Spinal cord (tissue), 10 donors: ENCODE measurements around the gene INO80E. TPM values are rescaled to one million over a fixed set of nuclear protein-coding genes. Genes with fewer than 3 reads are reported as not detected.
A peak's percentile ranks its signal among the peaks of the same experiment; 100 is the strongest.
"Not testable (repeated sequence)": the region's sequence is repeated elsewhere in the genome, so short reads cannot be mapped to it uniquely, and the experiment has no call there.

Experiments used
- DNase-seq, 6 donors: peaks; one replicate each; pipeline versions ENCODE4 v3.0.0 to v3.0.0-alpha.2; 2013 to 2015; ENCODE audit warnings: low spot score in 6 of 6, low read depth in 4 of 6
- H3K27ac ChIP-seq: one replicate; pipeline ENCODE4 v1.5.1; 2013; ENCODE audit warnings: low read depth, low read length, control low read depth
- H3K27me3 ChIP-seq: one replicate; pipeline ENCODE4 v1.6.1; 2013; ENCODE audit warnings: low read length; ENCODE audit not compliant: control insufficient read depth, insufficient read depth
- H3K36me3 ChIP-seq: one replicate; pipeline ENCODE4 v1.6.1; 2013; ENCODE audit warnings: low read length; ENCODE audit not compliant: control insufficient read depth, insufficient read depth
- H3K4me1 ChIP-seq: one replicate; pipeline ENCODE4 v1.6.1; 2013; ENCODE audit warnings: low read length; ENCODE audit not compliant: control insufficient read depth, insufficient read depth
- H3K4me3 ChIP-seq: one replicate; pipeline ENCODE4 v1.5.1; 2013; ENCODE audit warnings: low read depth, low read length, control low read depth
- H3K9me3 ChIP-seq: one replicate; pipeline ENCODE4 v1.6.1; 2013; ENCODE audit warnings: low read length; ENCODE audit not compliant: control insufficient read depth, insufficient read depth
- WGBS: methylation state at CpG from one replicate; pipeline ENCODE4 v1.1.5; 2013; ENCODE audit warnings: missing lambda C conversion rate; ENCODE audit not compliant: insufficient coverage; 5-methylcytosine and 5-hydroxymethylcytosine counted together
- polyA plus RNA-seq, 2 donors: library from polyadenylated mRNA; unstranded; fragments of 120-200 nt; gene quantifications; one replicate each; pipeline ENCODE4 v1.2.1, GENCODE V29; 2013; ENCODE audit not compliant: insufficient read length in 2 of 2
- total RNA-seq, 2 donors: library from RNA; depleted of rRNA in 1 of 2; stranded (reverse); fragments of 120-200 nt in 1 of 2; fragments of >200 nt in 1 of 2; gene quantifications; one replicate each; pipeline versions ENCODE4 v1.2.3 to v1.2.4, GENCODE V29; 2013 to 2014
- donor health status: healthy.

The INO80E gene
- total and polyA plus RNA-seq, 4 donors: 24.9 to 70.9 (median 58.5) TPM

GRCh38 chr16:30006659-30007377 lies 10.8 kb downstream of the INO80E start:
- WGBS: 84% methylated on average over 33 of the region's 34 CpGs
- peaks cover 11% of the 10 kb centered on the region for H3K27me3 ChIP-seq
- no peaks in the 10 kb centered on the region for H3K9me3 ChIP-seq
- peaks cover 71% of the 10 kb centered on the region for H3K36me3 ChIP-seq
- no peak overlapping the region for H3K4me3 ChIP-seq
- H3K27ac ChIP-seq: no peak overlapping the region
- no peak for DNase-seq
- peaks cover 29% of the 10 kb centered on the region for H3K4me1 ChIP-seq

DNA sequence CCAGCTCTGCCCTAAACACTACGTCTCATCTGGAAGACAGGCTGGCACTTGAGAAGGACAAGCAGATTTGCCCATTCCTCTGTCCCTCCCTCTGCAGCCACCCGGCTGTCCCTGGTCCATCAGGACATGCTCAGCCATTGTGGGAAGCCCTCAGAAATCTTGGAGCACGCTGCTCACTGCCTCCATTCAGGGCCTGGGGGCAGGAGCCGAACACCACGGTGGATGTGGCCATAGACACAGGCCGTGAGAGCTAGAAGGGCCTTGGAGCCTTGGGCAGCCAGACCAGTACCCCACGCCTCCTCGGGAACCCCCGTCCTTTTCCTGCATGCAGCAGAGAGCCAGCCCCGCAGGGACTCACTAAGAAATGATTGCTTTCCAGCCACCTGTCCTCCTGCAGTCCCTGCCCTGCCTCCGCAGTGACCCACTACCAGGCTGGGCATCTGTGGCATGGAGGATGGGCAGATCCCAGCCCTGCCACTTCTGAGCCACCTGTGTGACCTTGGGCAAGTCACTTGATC lies 11.4 kb downstream of the INO80E start:
- H3K4me3 ChIP-seq: no peak overlapping the region
- WGBS: 81% methylated on average over 8 of the region's 11 CpGs
- no peak for DNase-seq
- no peak overlapping the region for H3K27ac ChIP-seq
- H3K27me3 ChIP-seq: peaks cover 15% of the 10 kb centered on the region
- no peaks in the 10 kb centered on the region for H3K9me3 ChIP-seq
- H3K36me3 ChIP-seq: peaks cover 65% of the 10 kb centered on the region
- H3K4me1 ChIP-seq: peaks cover 35% of the 10 kb centered on the region

DNA sequence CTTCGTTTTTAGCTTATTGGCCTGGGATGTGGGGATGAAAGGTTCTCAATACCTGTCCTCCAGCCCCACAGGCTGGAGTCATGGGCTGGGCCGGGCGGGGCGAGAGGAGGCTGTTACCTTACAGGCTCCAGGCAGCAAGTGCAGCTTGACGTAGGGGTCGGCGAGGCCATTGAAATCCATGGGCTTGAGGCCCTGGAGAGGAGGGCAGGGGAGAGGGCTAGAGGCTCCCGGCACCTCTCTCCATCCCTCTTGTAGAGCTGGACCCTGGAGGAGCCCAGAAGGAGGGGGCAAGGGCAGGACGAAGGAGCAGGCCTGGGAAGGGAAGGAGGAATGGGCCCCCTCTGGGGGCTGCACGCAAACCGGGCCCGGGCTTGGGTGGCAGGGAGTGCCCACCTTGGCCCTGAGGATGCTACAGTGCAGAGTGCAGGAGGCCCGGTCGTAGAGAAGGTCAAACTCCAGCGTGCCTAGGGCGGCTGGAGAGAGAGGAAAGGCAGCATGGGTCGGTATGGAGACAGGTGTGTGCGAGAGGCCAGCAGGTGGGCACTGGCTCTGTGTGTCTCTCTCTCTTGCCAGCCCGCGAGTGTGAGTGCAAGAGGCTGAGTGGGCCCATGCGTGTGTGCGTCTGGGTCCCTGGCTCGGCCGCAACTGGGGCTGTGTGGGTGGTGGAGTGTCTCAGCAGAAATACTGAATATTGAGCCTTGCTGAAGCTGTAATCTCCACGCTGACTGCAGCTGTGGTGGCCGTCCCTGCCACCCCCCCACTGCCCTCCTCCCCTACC lies 13.2 kb downstream of the INO80E start:
- Histone ChIP-seq H3K27ac (no peak overlapping the region), H3K27me3 (peaks cover 15% of the 10 kb centered on the region), H3K36me3 (peaks cover 47% of the 10 kb centered on the region), H3K9me3 (no peaks in the 10 kb centered on the region), H3K4me1 (peaks cover 35% of the 10 kb centered on the region), H3K4me3 (no peak overlapping the region)
- 42% methylated on average over 12 of the region's 26 CpGs for whole genome bisulfite sequencing
- no peak for DNase-seq

- Histone ChIP-seq H3K27ac (no peak overlapping the region), H3K27me3 (peaks cover 15% of the 10 kb centered on the region), H3K4me1 (peaks cover 29% of the 10 kb centered on the region), H3K9me3 (no peaks in the 10 kb centered on the region), H3K36me3 (peaks cover 38% of the 10 kb centered on the region), H3K4me3 (peak overlapping the region; percentile 38)
- DNase-seq: peak in 1 of 6 donors; percentile 17
- WGBS: 24% methylated on average over 27 of the region's 34 CpGs
Measured at GRCh38 chr16:30009990-30010843, 14.2 kb downstream of the INO80E start.

DNA sequence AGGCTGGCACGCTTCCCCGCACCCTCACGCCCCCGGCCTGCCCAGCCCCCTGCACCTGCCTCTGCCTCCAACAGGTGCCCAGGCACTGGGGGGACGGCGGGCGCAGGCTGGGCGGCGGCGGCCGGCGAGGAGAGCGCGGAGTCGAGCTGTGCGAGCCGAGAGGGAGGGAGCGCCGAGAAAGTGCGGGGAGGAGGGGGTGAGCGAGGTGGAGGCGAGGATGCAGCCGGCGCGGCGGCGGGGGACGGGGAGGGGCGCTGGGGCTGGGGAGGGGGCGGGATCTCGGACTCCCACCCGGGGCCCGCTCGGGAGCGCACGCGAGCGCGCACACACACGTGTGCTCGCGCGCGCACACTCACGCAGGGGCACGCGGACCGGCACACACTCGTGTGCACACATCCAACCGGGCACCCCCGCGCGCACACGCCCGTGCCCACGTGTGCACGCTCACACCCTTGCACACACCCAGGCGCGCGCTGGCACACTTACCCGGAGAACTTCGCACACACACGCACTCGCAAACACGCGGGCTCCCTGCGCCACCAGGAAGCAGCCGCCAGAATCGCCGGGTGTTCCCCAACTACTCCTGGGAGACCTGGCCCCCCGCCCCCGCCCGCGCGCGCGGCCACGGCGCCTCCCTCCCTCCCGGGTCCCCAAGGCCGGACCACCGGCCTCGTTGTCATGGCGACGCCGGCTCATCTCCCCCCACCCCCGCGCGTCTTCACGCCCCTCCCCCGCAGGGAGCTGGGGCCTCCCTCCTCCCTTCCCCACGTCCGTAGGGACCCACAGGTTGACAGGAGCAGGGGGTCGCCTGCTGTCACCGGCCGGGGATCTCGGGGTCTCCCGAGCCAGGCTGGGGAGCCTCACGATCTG lies 15.0 kb downstream of the INO80E start, which contains the start of gene DOC2A:
DOC2A (minus strand) TSS at position 184 of the 870 bp plus-strand sequence. CDS start 805 bp downstream, outside the sequence.
- Histone ChIP-seq H3K4me1 (peaks cover 26% of the 10 kb centered on the region), H3K27ac (no peak within 1 kb of the TSS), H3K36me3 (peaks cover 29% of the 10 kb centered on the region), H3K27me3 (peaks cover 15% of the 10 kb centered on the region), H3K9me3 (no peaks in the 10 kb centered on the region), H3K4me3 (peak within 1 kb of the TSS; percentile 41)
- WGBS: under 1% methylated on average over 72 of the region's 99 CpGs
- DNase-seq: peak in 4 of 6 donors; percentile 35 to 92 (median 60)

GRCh38 chr16:30011714-30012504 lies 15.9 kb downstream of the INO80E start:
- WGBS: 17% methylated on average over 28 of the region's 31 CpGs
- Histone ChIP-seq H3K27me3 (peaks cover 15% of the 10 kb centered on the region), H3K27ac (no peak overlapping the region), H3K4me1 (peaks cover 26% of the 10 kb centered on the region), H3K4me3 (no peak overlapping the region), H3K9me3 (no peaks in the 10 kb centered on the region), H3K36me3 (peaks cover 21% of the 10 kb centered on the region)
- DNase-seq: no peak

GRCh38 chr16:30012598-30012997 lies 16.6 kb downstream of the INO80E start:
- H3K4me1 ChIP-seq: peaks cover 26% of the 10 kb centered on the region
- WGBS: 81% methylated on average over 5 of the region's 14 CpGs
- H3K9me3 ChIP-seq, H3K27ac ChIP-seq, H3K4me3 ChIP-seq, DNase-seq: not testable (repeated sequence)
- peaks cover 14% of the 10 kb centered on the region for H3K36me3 ChIP-seq
- H3K27me3 ChIP-seq: peaks cover 15% of the 10 kb centered on the region

DNA sequence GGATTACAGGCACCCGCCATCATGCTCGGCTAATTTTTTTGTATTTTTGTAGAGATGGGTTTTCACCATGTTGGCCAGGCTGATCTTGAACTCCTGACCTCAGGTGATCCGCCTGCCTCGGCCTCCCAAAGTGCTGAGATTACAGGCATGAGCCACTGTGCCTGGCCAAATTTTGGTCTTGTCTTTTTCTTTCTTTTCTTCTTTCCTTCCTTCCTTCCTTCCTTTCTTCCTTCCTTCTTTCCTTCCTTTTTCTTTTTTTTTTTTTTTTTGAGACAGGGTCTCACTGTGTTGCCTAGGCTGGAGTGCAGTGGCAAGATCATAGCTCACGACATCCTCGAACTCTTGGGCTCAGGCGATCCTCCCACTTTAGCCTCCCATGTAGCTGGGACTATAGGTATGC lies 19.4 kb downstream of the INO80E start:
- H3K4me1 ChIP-seq: peaks cover 12% of the 10 kb centered on the region
- not testable (repeated sequence) for DNase-seq, H3K27ac ChIP-seq, H3K9me3 ChIP-seq, H3K27me3 ChIP-seq, H3K4me3 ChIP-seq, H3K36me3 ChIP-seq
- 86% methylated on average over 7 of the region's 7 CpGs for WGBS
